HepG2 (cell line): ENCODE data around the gene PGAP3. TPM values are rescaled to one million over a fixed set of nuclear protein-coding genes. Genes with fewer than 3 reads are reported as not detected.

Experiments used
- CEBPB ChIP-seq: IDR thresholded peaks from 2 replicates; pipeline ENCODE4 v1.6.1; 2011; ENCODE audit warnings: low read depth, low read length, improper control_type of control experiment, borderline replicate concordance
- ERF ChIP-seq: IDR thresholded peaks from 2 replicates; pipeline ENCODE4 v1.6.1; 2018; ENCODE audit warnings: missing biosample characterization, missing genetic modification reagents
- HMG20B ChIP-seq: conservative IDR thresholded peaks from 2 replicates; pipeline ENCODE4 v1.6.1; 2016; ENCODE audit warnings: missing genetic modification reagents, missing compliant biosample characterization
- HNRNPH1 ChIP-seq: fragments of 200-400 bp; formaldehyde crosslinking; optimal IDR thresholded peaks from 2 replicates; pipeline ENCODE3; 2017; ENCODE audit warnings: mild to moderate bottlenecking, low read depth, low read length
- HNRNPLL ChIP-seq: fragments of 200-400 bp; formaldehyde crosslinking; IDR thresholded peaks from 2 replicates; pipeline ENCODE4 v1.6.1; 2017; ENCODE audit warnings: mild to moderate bottlenecking, low read depth, low read length; ENCODE audit not compliant: poor library complexity, severe bottlenecking
- MEIS1 ChIP-seq: sonication (generic); formaldehyde crosslinking; IDR thresholded peaks from 2 replicates; pipeline ENCODE4 v1.9.0; 2021; ENCODE audit warnings: mild to moderate bottlenecking, missing genetic modification reagents, moderate library complexity, borderline replicate concordance
- PHF5A ChIP-seq: IDR thresholded peaks from one replicate; pipeline ENCODE4 v1.6.1; 2018; ENCODE audit warnings: low read depth, missing genetic modification reagents; ENCODE audit not compliant: unreplicated experiment
- RAD51 ChIP-seq: fragments of 450-650 bp; IDR thresholded peaks from 2 replicates; pipeline ENCODE4 v1.6.1; 2016; ENCODE audit warnings: borderline replicate concordance
- RXRB ChIP-seq: IDR thresholded peaks from 2 replicates; pipeline ENCODE4 v1.6.1; 2016; ENCODE audit warnings: borderline replicate concordance, missing genetic modification reagents, missing compliant biosample characterization
- SMAD1 ChIP-seq: sonication (generic); formaldehyde crosslinking; IDR thresholded peaks from 2 replicates; pipeline ENCODE4 v1.4.0; 2020; ENCODE audit warnings: missing genetic modification reagents, low read depth, mild to moderate bottlenecking, borderline replicate concordance
- ZFP36 ChIP-seq: fragments of 150-350 bp; IDR thresholded peaks from 2 replicates; pipeline ENCODE4 v1.6.1; 2018; ENCODE audit warnings: borderline replicate concordance, low read length, low read depth; ENCODE audit not compliant: partially characterized antibody
- ZMAT3 ChIP-seq: sonication (generic); formaldehyde crosslinking; conservative IDR thresholded peaks from 2 replicates; pipeline ENCODE4 v1.7.0; 2021; ENCODE audit warnings: missing genetic modification reagents
- ZNF609 ChIP-seq: sonication (generic); formaldehyde crosslinking; IDR thresholded peaks from 2 replicates; pipeline ENCODE4 v1.4.0; 2020; ENCODE audit warnings: mild to moderate bottlenecking, missing genetic modification reagents, borderline replicate concordance
- ZNF792 ChIP-seq: IDR thresholded peaks from 2 replicates; pipeline ENCODE4 v1.6.1; 2016
- polyA plus RNA-seq, 8 experiments: library from polyadenylated mRNA; depleted of rRNA in 3 of 8; stranded (reverse) in 7 of 8; unstranded in 1 of 8; fragments of >200 nt; fragmentation: Illumina TruSeq in 4 of 8; extraction: Trizol in 4 of 8; gene quantifications; 2 replicates each; pipeline versions ENCODE4 v1.2.1 to v1.2.3, GENCODE V29; 2011 to 2016; ENCODE audit warnings: low read depth in 4 of 8, missing spikeins in 1 of 8, mixed read lengths in 1 of 8; ENCODE audit not compliant: insufficient read depth in 1 of 8
- total RNA-seq, 5 experiments: library from RNA; depleted of rRNA; stranded (reverse); fragments of >200 nt; fragmentation: Illumina TruSeq; extraction: Trizol; gene quantifications; 2 replicates each; pipeline ENCODE4 v1.2.3, GENCODE V29; 2016; ENCODE audit warnings: low read depth in 1 of 5
- TF ChIP-seq, protein P1 (sequence below): sonication (generic); formaldehyde crosslinking; IDR thresholded peaks from 2 replicates; pipeline ENCODE4 v1.4.0; 2020; ENCODE audit warnings: missing genetic modification reagents
- TF ChIP-seq, protein P2 (sequence below): sonication (generic); formaldehyde crosslinking; IDR thresholded peaks from 2 replicates; pipeline ENCODE4 v1.4.0; 2020; ENCODE audit warnings: missing genetic modification reagents
- TF ChIP-seq, protein P3 (sequence below): sonication (generic); formaldehyde crosslinking; IDR thresholded peaks from 2 replicates; pipeline ENCODE4 v1.4.0; 2020; ENCODE audit warnings: missing genetic modification reagents

Gene PGAP3
- total and polyA plus RNA-seq, 2 of the 13 experiments (the other 11 are each of a cell fraction or from before 2014, with no cell fraction given): 11.9 to 14.6 TPM

- TF ChIP-seq, protein P1, sequence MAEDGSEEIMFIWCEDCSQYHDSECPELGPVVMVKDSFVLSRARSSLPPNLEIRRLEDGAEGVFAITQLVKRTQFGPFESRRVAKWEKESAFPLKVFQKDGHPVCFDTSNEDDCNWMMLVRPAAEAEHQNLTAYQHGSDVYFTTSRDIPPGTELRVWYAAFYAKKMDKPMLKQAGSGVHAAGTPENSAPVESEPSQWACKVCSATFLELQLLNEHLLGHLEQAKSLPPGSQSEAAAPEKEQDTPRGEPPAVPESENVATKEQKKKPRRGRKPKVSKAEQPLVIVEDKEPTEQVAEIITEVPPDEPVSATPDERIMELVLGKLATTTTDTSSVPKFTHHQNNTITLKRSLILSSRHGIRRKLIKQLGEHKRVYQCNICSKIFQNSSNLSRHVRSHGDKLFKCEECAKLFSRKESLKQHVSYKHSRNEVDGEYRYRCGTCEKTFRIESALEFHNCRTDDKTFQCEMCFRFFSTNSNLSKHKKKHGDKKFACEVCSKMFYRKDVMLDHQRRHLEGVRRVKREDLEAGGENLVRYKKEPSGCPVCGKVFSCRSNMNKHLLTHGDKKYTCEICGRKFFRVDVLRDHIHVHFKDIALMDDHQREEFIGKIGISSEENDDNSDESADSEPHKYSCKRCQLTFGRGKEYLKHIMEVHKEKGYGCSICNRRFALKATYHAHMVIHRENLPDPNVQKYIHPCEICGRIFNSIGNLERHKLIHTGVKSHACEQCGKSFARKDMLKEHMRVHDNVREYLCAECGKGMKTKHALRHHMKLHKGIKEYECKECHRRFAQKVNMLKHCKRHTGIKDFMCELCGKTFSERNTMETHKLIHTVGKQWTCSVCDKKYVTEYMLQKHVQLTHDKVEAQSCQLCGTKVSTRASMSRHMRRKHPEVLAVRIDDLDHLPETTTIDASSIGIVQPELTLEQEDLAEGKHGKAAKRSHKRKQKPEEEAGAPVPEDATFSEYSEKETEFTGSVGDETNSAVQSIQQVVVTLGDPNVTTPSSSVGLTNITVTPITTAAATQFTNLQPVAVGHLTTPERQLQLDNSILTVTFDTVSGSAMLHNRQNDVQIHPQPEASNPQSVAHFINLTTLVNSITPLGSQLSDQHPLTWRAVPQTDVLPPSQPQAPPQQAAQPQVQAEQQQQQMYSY (CRISPR knock-in tag): no peak
- TF ChIP-seq ZNF609 (CRISPR knock-in tag): 0 out of 2 replicates have a peak, but pooled peaks have one; percentile 27
- TF ChIP-seq, protein P2, sequence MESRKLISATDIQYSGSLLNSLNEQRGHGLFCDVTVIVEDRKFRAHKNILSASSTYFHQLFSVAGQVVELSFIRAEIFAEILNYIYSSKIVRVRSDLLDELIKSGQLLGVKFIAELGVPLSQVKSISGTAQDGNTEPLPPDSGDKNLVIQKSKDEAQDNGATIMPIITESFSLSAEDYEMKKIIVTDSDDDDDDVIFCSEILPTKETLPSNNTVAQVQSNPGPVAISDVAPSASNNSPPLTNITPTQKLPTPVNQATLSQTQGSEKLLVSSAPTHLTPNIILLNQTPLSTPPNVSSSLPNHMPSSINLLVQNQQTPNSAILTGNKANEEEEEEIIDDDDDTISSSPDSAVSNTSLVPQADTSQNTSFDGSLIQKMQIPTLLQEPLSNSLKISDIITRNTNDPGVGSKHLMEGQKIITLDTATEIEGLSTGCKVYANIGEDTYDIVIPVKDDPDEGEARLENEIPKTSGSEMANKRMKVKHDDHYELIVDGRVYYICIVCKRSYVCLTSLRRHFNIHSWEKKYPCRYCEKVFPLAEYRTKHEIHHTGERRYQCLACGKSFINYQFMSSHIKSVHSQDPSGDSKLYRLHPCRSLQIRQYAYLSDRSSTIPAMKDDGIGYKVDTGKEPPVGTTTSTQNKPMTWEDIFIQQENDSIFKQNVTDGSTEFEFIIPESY (CRISPR knock-in tag): no peak
- peak; percentile 47 for TF ChIP-seq HNRNPLL
- no peak for TF ChIP-seq ZFP36
- no peak for TF ChIP-seq RAD51
- peak; percentile 75; the same call in 1 of the 2 replicates for TF ChIP-seq ERF (CRISPR knock-in tag)
- TF ChIP-seq HNRNPH1: no peak
- peak; percentile 63; the same call in 1 of the 2 replicates for TF ChIP-seq MEIS1 (CRISPR knock-in tag)
- peak; percentile 51 for TF ChIP-seq PHF5A
- TF ChIP-seq HMG20B (CRISPR knock-in tag): no peak
- no peak for TF ChIP-seq CEBPB
- TF ChIP-seq, protein P3, sequence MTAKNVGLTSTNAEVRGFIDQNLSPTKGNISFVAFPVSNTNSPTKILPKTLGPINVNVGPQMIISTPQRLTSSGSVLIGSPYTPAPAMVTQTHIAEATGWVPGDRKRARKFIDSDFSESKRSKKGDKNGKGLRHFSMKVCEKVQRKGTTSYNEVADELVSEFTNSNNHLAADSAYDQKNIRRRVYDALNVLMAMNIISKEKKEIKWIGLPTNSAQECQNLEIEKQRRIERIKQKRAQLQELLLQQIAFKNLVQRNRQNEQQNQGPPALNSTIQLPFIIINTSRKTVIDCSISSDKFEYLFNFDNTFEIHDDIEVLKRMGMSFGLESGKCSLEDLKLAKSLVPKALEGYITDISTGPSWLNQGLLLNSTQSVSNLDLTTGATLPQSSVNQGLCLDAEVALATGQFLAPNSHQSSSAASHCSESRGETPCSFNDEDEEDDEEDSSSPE (CRISPR knock-in tag): 0 out of 2 replicates have a peak, but pooled peaks have one; percentile 44
- peak; percentile 69; the same call in 1 of the 2 replicates for TF ChIP-seq RXRB
- 0 out of 2 replicates have a peak, but pooled peaks have one; percentile 62 for TF ChIP-seq ZMAT3 (CRISPR knock-in tag)
- 0 out of 2 replicates have a peak, but pooled peaks have one; percentile 56 for TF ChIP-seq SMAD1
- TF ChIP-seq ZNF792 (CRISPR knock-in tag): peak; percentile 68; the same call in 1 of the 2 replicates
These were observed 13.0 kb downstream of the PGAP3 start (continued) for GRCh38 chr17:39674702-39675389.
